Gastroesophageal sphincter (tissue), 3 donors: ENCODE measurements around the gene NECTIN1.

ENCODE experiments used
- EP300 ChIP-seq: sonication (generic); formaldehyde crosslinking; IDR thresholded peaks from one replicate; pipeline ENCODE4 v1.6.1; 2017; ENCODE audit warnings: antibody characterized with exemption, mild to moderate bottlenecking
- POLR2A ChIP-seq, 2 donors: fragments of 450-650 bp; IDR thresholded peaks; one replicate each; pipeline ENCODE4 v1.6.1; 2017; ENCODE audit warnings: antibody characterized with exemption in 2 of 2, mild to moderate bottlenecking in 2 of 2, moderate library complexity in 1 of 2
- POLR2AphosphoS5 ChIP-seq: sonication (generic); formaldehyde crosslinking; IDR thresholded peaks from one replicate; pipeline ENCODE4 v1.6.1; 2017; ENCODE audit warnings: antibody characterized with exemption
- TF ChIP-seq, protein P1 (sequence below), 4 experiments: fragments of 200-600 bp in 2 of 4; fragments of 450-650 bp in 2 of 4; sonication (generic) in 1 of 4; IDR thresholded peaks; one replicate each; pipeline ENCODE4 v1.5.1; 2017 to 2019; ENCODE audit warnings: antibody characterized with exemption in 4 of 4, mild to moderate bottlenecking in 2 of 4, moderate library complexity in 2 of 4

DNA sequence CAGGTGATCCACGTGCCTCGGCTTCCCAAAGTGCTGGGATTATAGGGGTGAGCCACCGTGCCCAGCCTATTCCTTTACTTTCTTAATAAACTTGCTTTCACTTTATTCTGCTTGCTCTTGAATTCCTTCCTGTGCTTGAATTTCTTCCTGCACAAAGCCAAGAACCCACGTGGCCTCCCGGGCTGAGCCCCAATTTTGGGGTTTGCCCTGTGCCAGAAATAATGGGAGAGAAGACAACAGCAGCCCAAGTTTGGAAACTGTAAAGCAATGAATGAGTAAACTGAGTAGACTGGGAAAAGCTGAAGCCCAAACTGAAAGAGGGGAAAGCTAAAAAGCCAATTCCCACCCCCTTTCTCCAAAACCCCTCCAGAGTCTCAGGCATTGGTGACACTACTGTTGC, 136.4 kb downstream of the NECTIN1 start:
- TF ChIP-seq, protein P1, sequence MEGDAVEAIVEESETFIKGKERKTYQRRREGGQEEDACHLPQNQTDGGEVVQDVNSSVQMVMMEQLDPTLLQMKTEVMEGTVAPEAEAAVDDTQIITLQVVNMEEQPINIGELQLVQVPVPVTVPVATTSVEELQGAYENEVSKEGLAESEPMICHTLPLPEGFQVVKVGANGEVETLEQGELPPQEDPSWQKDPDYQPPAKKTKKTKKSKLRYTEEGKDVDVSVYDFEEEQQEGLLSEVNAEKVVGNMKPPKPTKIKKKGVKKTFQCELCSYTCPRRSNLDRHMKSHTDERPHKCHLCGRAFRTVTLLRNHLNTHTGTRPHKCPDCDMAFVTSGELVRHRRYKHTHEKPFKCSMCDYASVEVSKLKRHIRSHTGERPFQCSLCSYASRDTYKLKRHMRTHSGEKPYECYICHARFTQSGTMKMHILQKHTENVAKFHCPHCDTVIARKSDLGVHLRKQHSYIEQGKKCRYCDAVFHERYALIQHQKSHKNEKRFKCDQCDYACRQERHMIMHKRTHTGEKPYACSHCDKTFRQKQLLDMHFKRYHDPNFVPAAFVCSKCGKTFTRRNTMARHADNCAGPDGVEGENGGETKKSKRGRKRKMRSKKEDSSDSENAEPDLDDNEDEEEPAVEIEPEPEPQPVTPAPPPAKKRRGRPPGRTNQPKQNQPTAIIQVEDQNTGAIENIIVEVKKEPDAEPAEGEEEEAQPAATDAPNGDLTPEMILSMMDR (IDR thresholded peaks at IDR 0.05): no peak
- TF ChIP-seq POLR2A (IDR thresholded peaks at IDR 0.05) (no peak), EP300 (no peak), POLR2AphosphoS5 (peak; percentile 17)
